Skeletal muscle cell (primary cell): Measurements from ENCODE around the gene NCOR2.
A peak's percentile ranks its signal among the peaks of the same experiment; 100 is the strongest.
"Not testable (repeated sequence)": the region's sequence is repeated elsewhere in the genome, so short reads cannot be mapped to it uniquely, and the experiment has no call there.

Source experiments
- DNase-seq: peaks from one replicate; pipeline ENCODE4 v3.0.0-alpha.2; 2010; ENCODE audit warnings: low read depth
- H3K4me3 ChIP-seq: 2 replicates; pipeline ENCODE4 v1.5.1; 2011; ENCODE audit warnings: low read depth, mild to moderate bottlenecking, control low read depth, low read length, moderate library complexity

Gene NCOR2

GRCh38 chr12:124603100-124603541, 35.7 kb upstream of the NCOR2 start:
- DNase-seq = no peak
- no peak overlapping the region for H3K4me3 ChIP-seq

- no peak for DNase-seq
- no peak overlapping the region for H3K4me3 ChIP-seq
These were observed 34.3 kb upstream of the NCOR2 start for GRCh38 chr12:124601706-124602105.

- peak; percentile 31 for DNase-seq
- H3K4me3 ChIP-seq = no peak overlapping the region
These were observed 31.9 kb upstream of the NCOR2 start for GRCh38 chr12:124599074-124599999.

GRCh38 chr12:124597041-124597440, 29.6 kb upstream of the NCOR2 start:
- no peak for DNase-seq
- H3K4me3 ChIP-seq = no peak overlapping the region

- no peak overlapping the region for H3K4me3 ChIP-seq
- no peak for DNase-seq
These were observed 28.0 kb upstream of the NCOR2 start for GRCh38 chr12:124595444-124595843.

- H3K4me3 ChIP-seq = no peak overlapping the region
- DNase-seq = no peak
These were observed 27.4 kb upstream of the NCOR2 start for GRCh38 chr12:124594851-124595250.

GRCh38 chr12:124593851-124594401, 26.5 kb upstream of the NCOR2 start:
- H3K4me3 ChIP-seq = no peak overlapping the region
- no peak for DNase-seq

GRCh38 chr12:124593176-124593575, 25.8 kb upstream of the NCOR2 start:
- no peak overlapping the region for H3K4me3 ChIP-seq
- no peak for DNase-seq

GRCh38 chr12:124592481-124593160, 25.2 kb upstream of the NCOR2 start:
- H3K4me3 ChIP-seq = no peak overlapping the region
- no peak for DNase-seq

GRCh38 chr12:124592050-124592449, 24.6 kb upstream of the NCOR2 start:
- no peak for DNase-seq
- H3K4me3 ChIP-seq = no peak overlapping the region

GRCh38 chr12:124590447-124590846, 23.0 kb upstream of the NCOR2 start:
- no peak for DNase-seq
- H3K4me3 ChIP-seq = no peak overlapping the region

- DNase-seq = no peak
- no peak overlapping the region for H3K4me3 ChIP-seq
These were observed 21.4 kb upstream of the NCOR2 start for GRCh38 chr12:124588751-124589267.

GRCh38 chr12:124588018-124588634, 20.7 kb upstream of the NCOR2 start:
- H3K4me3 ChIP-seq = no peak overlapping the region
- no peak for DNase-seq

- no peak overlapping the region for H3K4me3 ChIP-seq
- DNase-seq = no peak
These were observed 19.3 kb upstream of the NCOR2 start for GRCh38 chr12:124586756-124587155.

- not testable (repeated sequence) for DNase-seq, H3K4me3 ChIP-seq
These were observed 17.1 kb upstream of the NCOR2 start for GRCh38 chr12:124584494-124584893.

GRCh38 chr12:124583854-124584253, 16.4 kb upstream of the NCOR2 start:
- H3K4me3 ChIP-seq = no peak overlapping the region
- DNase-seq = no peak

- no peak overlapping the region for H3K4me3 ChIP-seq
- DNase-seq = no peak
These were observed 14.7 kb upstream of the NCOR2 start for GRCh38 chr12:124582108-124582424.

- no peak for DNase-seq
These were observed 14.1 kb upstream of the NCOR2 start for GRCh38 chr12:124581307-124582107.

GRCh38 chr12:124579921-124580517, 12.6 kb upstream of the NCOR2 start:
- no peak overlapping the region for H3K4me3 ChIP-seq
- DNase-seq = no peak

More at GRCh38 chr12:124581307-124582107, 14.1 kb upstream of the NCOR2 start:
- no peak overlapping the region for H3K4me3 ChIP-seq
